IMR-90 (cell line): ENCODE data around the gene MAGI1. TPM values are rescaled to one million over a fixed set of nuclear protein-coding genes. Genes with fewer than 3 reads are reported as not detected.

Experiments
- ATAC-seq: fragments of 200-7000 bp; cut with Tn5 transposase; 2 replicates; pipeline ENCODE4 v1.9.1; 2020; ENCODE audit warnings: low read depth, mild to moderate bottlenecking, moderate library complexity
- BruUV-seq: library from RNA; stranded (reverse); fragments of 400-500 nt; replicated peaks from 2 replicates; lab custom pipeline; 2021; lab: Mats Ljungman, UMichigan
- CTCF ChIA-PET: fragments of 300-600 bp; formaldehyde crosslinking; extraction: SDS; loops from one replicate; lab custom pipeline; 2021; ENCODE audit warnings: antibody characterized with exemption; lab: Yijun Ruan, JAX
- POLR2A ChIA-PET: fragments of 300-600 bp; sonication (Branson Sonifier 250); formaldehyde crosslinking; loops from one replicate; lab custom pipeline; 2022; ENCODE audit warnings: antibody characterized with exemption; ENCODE audit not compliant: unreplicated experiment; lab: Charles Lee
- DNase-seq: peaks from one replicate; pipeline ENCODE4 v3.0.0; 2013
- H2AFZ ChIP-seq: replicated peaks from 2 replicates; pipeline ENCODE3; 2013; ENCODE audit warnings: low read length, mild to moderate bottlenecking; ENCODE audit not compliant: poor library complexity
- H2AK5ac ChIP-seq: 2 replicates; pipeline ENCODE4 v1.6.1; 2013; ENCODE audit warnings: low read depth, low read length, inconsistent platforms
- H2AK9ac ChIP-seq: replicated peaks from 2 replicates; pipeline ENCODE3; 2013; ENCODE audit warnings: mild to moderate bottlenecking, low read depth, low read length, moderate library complexity; ENCODE audit not compliant: poor library complexity
- H2BK120ac ChIP-seq: 2 replicates; pipeline ENCODE4 v1.6.1; 2013; ENCODE audit warnings: low read depth, low read length, inconsistent platforms
- H2BK15ac ChIP-seq: 3 replicates; pipeline ENCODE4 v1.6.1; 2013; ENCODE audit warnings: low read depth, low read length, inconsistent platforms
- H2BK20ac ChIP-seq: 2 replicates; pipeline ENCODE4 v1.6.1; 2013; ENCODE audit warnings: low read depth, mild to moderate bottlenecking, inconsistent platforms, low read length, moderate library complexity
- H2BK5ac ChIP-seq: 2 replicates; pipeline ENCODE4 v1.6.1; 2013; ENCODE audit warnings: mild to moderate bottlenecking, low read depth, low read length, inconsistent platforms; ENCODE audit not compliant: poor library complexity, severe bottlenecking
- H3K14ac ChIP-seq: replicated peaks from 2 replicates; pipeline ENCODE4 v1.6.1; 2013; ENCODE audit warnings: low read depth, low read length, inconsistent platforms
- H3K18ac ChIP-seq: 2 replicates; pipeline ENCODE4 v1.6.1; 2013; ENCODE audit warnings: low read depth, low read length, control low read depth
- H3K23ac ChIP-seq: 2 replicates; pipeline ENCODE4 v1.6.1; 2013; ENCODE audit warnings: low read depth, low read length, inconsistent platforms
- H3K27ac ChIP-seq: 2 replicates; pipeline ENCODE4 v1.5.1; 2013; ENCODE audit warnings: mild to moderate bottlenecking, control low read depth, low read length; ENCODE audit not compliant: insufficient read depth
- H3K27me3 ChIP-seq: 2 replicates; pipeline ENCODE4 v1.6.1; 2013; ENCODE audit warnings: low read length; ENCODE audit not compliant: control insufficient read depth, insufficient read depth
- H3K36me3 ChIP-seq: 2 replicates; pipeline ENCODE4 v1.6.1; 2013; ENCODE audit warnings: low read length, mixed read lengths; ENCODE audit not compliant: control insufficient read depth, insufficient read depth
- H3K4ac ChIP-seq: 2 replicates; pipeline ENCODE4 v1.6.1; 2013; ENCODE audit warnings: low read depth, low read length, inconsistent platforms
- H3K4me1 ChIP-seq: 2 replicates; pipeline ENCODE4 v1.6.1; 2013; ENCODE audit warnings: low read length, mixed read lengths; ENCODE audit not compliant: control insufficient read depth, insufficient read depth
- H3K4me2 ChIP-seq: 2 replicates; pipeline ENCODE4 v1.6.1; 2013; ENCODE audit warnings: low read depth, mild to moderate bottlenecking, control low read depth, low read length, moderate library complexity
- H3K4me3 ChIP-seq: 2 replicates; pipeline ENCODE4 v1.5.1; 2013; ENCODE audit warnings: low read depth, mild to moderate bottlenecking, control low read depth, low read length, moderate library complexity; ENCODE audit not compliant: insufficient read depth
- H3K56ac ChIP-seq: 2 replicates; pipeline ENCODE4 v1.6.1; 2013; ENCODE audit warnings: low read length, inconsistent platforms; ENCODE audit not compliant: insufficient read depth; ENCODE audit errors: extremely low read depth
- H3K79me1 ChIP-seq, 2 experiments: 2 replicates each; pipeline ENCODE4 v1.6.1; 2013; ENCODE audit warnings: low read length in 2 of 2, inconsistent platforms in 1 of 2, low read depth in 1 of 2
- H3K9ac ChIP-seq: 2 replicates; pipeline ENCODE4 v1.6.1; 2013; ENCODE audit warnings: low read depth, low read length, control low read depth
- H3K9me1 ChIP-seq: 2 replicates; pipeline ENCODE4 v1.6.1; 2013; ENCODE audit warnings: low read length, inconsistent platforms; ENCODE audit not compliant: insufficient read depth
- H3K9me3 ChIP-seq: 2 replicates; pipeline ENCODE4 v1.6.1; 2013; ENCODE audit warnings: low read length; ENCODE audit not compliant: control insufficient read depth, insufficient read depth
- H4K20me1 ChIP-seq: 2 replicates; pipeline ENCODE4 v1.6.1; 2013; ENCODE audit warnings: low read length, inconsistent platforms; ENCODE audit not compliant: insufficient read depth
- H4K5ac ChIP-seq: 2 replicates; pipeline ENCODE4 v1.6.1; 2013; ENCODE audit warnings: mild to moderate bottlenecking, low read depth, low read length, control low read depth
- H4K8ac ChIP-seq, 2 experiments: 2 replicates each; pipeline ENCODE4 v1.6.1; 2013; ENCODE audit warnings: low read depth in 2 of 2, low read length in 2 of 2, control low read depth in 1 of 2, inconsistent platforms in 1 of 2
- H4K91ac ChIP-seq: 2 replicates; pipeline ENCODE4 v1.6.1; 2013; ENCODE audit warnings: low read depth, low read length, inconsistent platforms; ENCODE audit not compliant: insufficient read depth
- BHLHE40 ChIP-seq: fragments of 150-350 bp; IDR thresholded peaks from 2 replicates; pipeline ENCODE4 v1.6.1; 2016; ENCODE audit warnings: mild to moderate bottlenecking, low read depth, low read length
- CEBPB ChIP-seq: IDR thresholded peaks from 2 replicates; pipeline ENCODE4 v1.6.1; 2012; ENCODE audit warnings: low read depth, low read length, improper control_type of control experiment
- CHD1 ChIP-seq: IDR thresholded peaks from 2 replicates; pipeline ENCODE4 v1.6.1; 2012; ENCODE audit warnings: low read depth, low read length, improper control_type of control experiment
- FOS ChIP-seq: fragments of 150-350 bp; IDR thresholded peaks from 2 replicates; pipeline ENCODE4 v1.6.1; 2016; ENCODE audit warnings: low read depth, low read length
- MAFK ChIP-seq: IDR thresholded peaks from 2 replicates; pipeline ENCODE4 v1.6.1; 2012; ENCODE audit warnings: low read depth, low read length, improper control_type of control experiment
- MAZ ChIP-seq: IDR thresholded peaks from 2 replicates; pipeline ENCODE4 v1.6.1; 2012; ENCODE audit warnings: low read depth, mild to moderate bottlenecking, low read length, improper control_type of control experiment, moderate library complexity, borderline replicate concordance
- MXI1 ChIP-seq: IDR thresholded peaks from 2 replicates; pipeline ENCODE4 v1.6.1; 2012; ENCODE audit warnings: low read depth, mild to moderate bottlenecking, low read length, moderate library complexity, borderline replicate concordance
- NFE2L2 ChIP-seq: fragments of 150-350 bp; IDR thresholded peaks from 2 replicates; pipeline ENCODE4 v1.6.1; 2016; ENCODE audit warnings: low read depth, mild to moderate bottlenecking, low read length
- POLR2A ChIP-seq: IDR thresholded peaks from 2 replicates; pipeline ENCODE4 v1.6.1; 2012; ENCODE audit warnings: mild to moderate bottlenecking, low read depth, low read length
- RAD21 ChIP-seq: IDR thresholded peaks from 2 replicates; pipeline ENCODE4 v1.6.1; 2012; ENCODE audit warnings: low read length, improper control_type of control experiment
- RCOR1 ChIP-seq: IDR thresholded peaks from 2 replicates; pipeline ENCODE4 v1.6.1; 2012; ENCODE audit warnings: mild to moderate bottlenecking, low read length, improper control_type of control experiment; ENCODE audit not compliant: insufficient replicate concordance
- RFX5 ChIP-seq: IDR thresholded peaks from 2 replicates; pipeline ENCODE4 v1.8.0; 2012; ENCODE audit warnings: low read depth, mild to moderate bottlenecking, low read length, moderate library complexity
- SMC3 ChIP-seq: fragments of 150-350 bp; IDR thresholded peaks from 2 replicates; pipeline ENCODE4 v1.6.1; 2016; ENCODE audit warnings: low read depth, mild to moderate bottlenecking, antibody characterized with exemption, low read length, moderate library complexity
- USF2 ChIP-seq: fragments of 150-350 bp; IDR thresholded peaks from 2 replicates; pipeline ENCODE4 v1.6.1; 2017; ENCODE audit warnings: mild to moderate bottlenecking, antibody characterized with exemption, low read length, low read depth
- WGBS, 2 experiments: methylation state at CpG; one replicate each; pipeline versions ENCODE4 v1.1.5 to v1.1.7; 2013; ENCODE audit warnings: missing lambda C conversion rate in 2 of 2; ENCODE audit not compliant: insufficient read length in 1 of 2; ENCODE audit errors: extremely low coverage in 2 of 2; 5-methylcytosine and 5-hydroxymethylcytosine counted together
- dilution Hi-C: fragments of 300-500 bp; cut with HindIII; formaldehyde crosslinking; loops from one replicate; pipeline ENCODE4 v1.14.3; 2018; ENCODE audit warnings: low sequenced_read_pairs; ENCODE audit not compliant: unreplicated experiment
- in situ Hi-C: fragments of 300-500 bp; cut with MboI; formaldehyde crosslinking; loops from 3 replicates; pipeline ENCODE4 v1.14.3; 2019; ENCODE audit warnings: low sequenced_read_pairs, inconsistent platforms, mixed read lengths
- intact Hi-C: fragments of 100-400 bp; cut with micrococcal nuclease; formaldehyde crosslinking; loops from 2 replicates; pipeline ENCODE4 v1.10.0; 2022
- polyA plus RNA-seq, 3 experiments: library from polyadenylated mRNA; depleted of rRNA; stranded (reverse); fragments of >200 nt; gene quantifications; 2 replicates each; pipeline ENCODE4 v1.2.3, GENCODE V29; 2012; ENCODE audit warnings: low replicate concordance in 1 of 3
- total RNA-seq: library from RNA; depleted of rRNA; stranded (reverse); fragments of >200 nt; gene quantifications from 2 replicates; pipeline ENCODE4 v1.2.3, GENCODE V29; 2012
- TF ChIP-seq, protein P1 (sequence below): conservative IDR thresholded peaks from 2 replicates; pipeline ENCODE4 v1.5.1; 2012; ENCODE audit warnings: mild to moderate bottlenecking, low read depth, low read length, improper control_type of control experiment
- TF ChIP-seq, protein P2 (sequence below): fragments of 150-350 bp; IDR thresholded peaks from 2 replicates; pipeline ENCODE4 v1.6.1; 2016; ENCODE audit warnings: low read depth, mild to moderate bottlenecking, low read length, moderate library complexity, borderline replicate concordance

The MAGI1 gene
- total and polyA plus RNA-seq, 2 of the 4 experiments (the other 2 are of a cell fraction) = 14.5 to 24.2 TPM

- ATAC-seq = no peak
These were observed 18.8 kb downstream of the MAGI1 start for GRCh38 chr3:66019896-66020295.

More at GRCh38 chr3:66019896-66020295, 18.8 kb downstream of the MAGI1 start:
- peaks cover 8% of the 10 kb centered on the region for H3K9me1 ChIP-seq
- no peak overlapping the region for H3K18ac ChIP-seq
- H2AK9ac ChIP-seq = no peak overlapping the region
- H4K91ac ChIP-seq = no peak overlapping the region
- H3K27me3 ChIP-seq = no peaks in the 10 kb centered on the region
- H3K27ac ChIP-seq = no peak overlapping the region
- H3K4ac ChIP-seq = no peak overlapping the region
- no peak for DNase-seq
- no TSS peak for BruUV-seq
- H3K23ac ChIP-seq = no peak overlapping the region
- 100% methylated on average over 4 of the region's 8 CpGs; no CpG with 5 or more reads in 1 of the 2 experiments for WGBS, 2 experiments
- ChIA-PET POLR2A (no interaction called here), CTCF (interaction anchor here (0.7 kb wide), 1 partner anchor 1787 kb away, joined by 3 read pairs; no protein-coding TSS in a partner anchor)
- H2AFZ ChIP-seq = no peak overlapping the region
- intact Hi-C loops (no loop called here), in situ Hi-C loops (no loop called here), dilution Hi-C loops (no loop called here)
- peaks cover 2% of the 10 kb centered on the region for H3K4me1 ChIP-seq
- no peaks in the 10 kb centered on the region for H3K36me3 ChIP-seq
- no peak overlapping the region for H2AK5ac ChIP-seq
- no peak overlapping the region for H4K8ac ChIP-seq
- H3K4me3 ChIP-seq = no peak overlapping the region
- H2BK120ac ChIP-seq = no peak overlapping the region
- TF ChIP-seq MAZ (no peak), USF2 (no peak), RCOR1 (no peak), POLR2A (no peak), SMC3 (no peak), NFE2L2 (no peak), CHD1 (no peak), MAFK (no peak), FOS (no peak), BHLHE40 (no peak), RFX5 (no peak), RAD21 (no peak), CEBPB (no peak), MXI1 (no peak)
- TF ChIP-seq, protein P1, sequence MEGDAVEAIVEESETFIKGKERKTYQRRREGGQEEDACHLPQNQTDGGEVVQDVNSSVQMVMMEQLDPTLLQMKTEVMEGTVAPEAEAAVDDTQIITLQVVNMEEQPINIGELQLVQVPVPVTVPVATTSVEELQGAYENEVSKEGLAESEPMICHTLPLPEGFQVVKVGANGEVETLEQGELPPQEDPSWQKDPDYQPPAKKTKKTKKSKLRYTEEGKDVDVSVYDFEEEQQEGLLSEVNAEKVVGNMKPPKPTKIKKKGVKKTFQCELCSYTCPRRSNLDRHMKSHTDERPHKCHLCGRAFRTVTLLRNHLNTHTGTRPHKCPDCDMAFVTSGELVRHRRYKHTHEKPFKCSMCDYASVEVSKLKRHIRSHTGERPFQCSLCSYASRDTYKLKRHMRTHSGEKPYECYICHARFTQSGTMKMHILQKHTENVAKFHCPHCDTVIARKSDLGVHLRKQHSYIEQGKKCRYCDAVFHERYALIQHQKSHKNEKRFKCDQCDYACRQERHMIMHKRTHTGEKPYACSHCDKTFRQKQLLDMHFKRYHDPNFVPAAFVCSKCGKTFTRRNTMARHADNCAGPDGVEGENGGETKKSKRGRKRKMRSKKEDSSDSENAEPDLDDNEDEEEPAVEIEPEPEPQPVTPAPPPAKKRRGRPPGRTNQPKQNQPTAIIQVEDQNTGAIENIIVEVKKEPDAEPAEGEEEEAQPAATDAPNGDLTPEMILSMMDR = no peak
- TF ChIP-seq, protein P2, sequence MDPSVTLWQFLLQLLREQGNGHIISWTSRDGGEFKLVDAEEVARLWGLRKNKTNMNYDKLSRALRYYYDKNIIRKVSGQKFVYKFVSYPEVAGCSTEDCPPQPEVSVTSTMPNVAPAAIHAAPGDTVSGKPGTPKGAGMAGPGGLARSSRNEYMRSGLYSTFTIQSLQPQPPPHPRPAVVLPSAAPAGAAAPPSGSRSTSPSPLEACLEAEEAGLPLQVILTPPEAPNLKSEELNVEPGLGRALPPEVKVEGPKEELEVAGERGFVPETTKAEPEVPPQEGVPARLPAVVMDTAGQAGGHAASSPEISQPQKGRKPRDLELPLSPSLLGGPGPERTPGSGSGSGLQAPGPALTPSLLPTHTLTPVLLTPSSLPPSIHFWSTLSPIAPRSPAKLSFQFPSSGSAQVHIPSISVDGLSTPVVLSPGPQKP = no peak
- H3K9ac ChIP-seq = no peak overlapping the region
- no peak overlapping the region; the same call in 2 of the 3 replicates for H2BK15ac ChIP-seq
- no peak overlapping the region for H2BK20ac ChIP-seq
- H3K4me2 ChIP-seq = no peak overlapping the region
- H3K79me1 ChIP-seq = peaks cover 30 to 71% of the 10 kb centered on the region in 2 experiments
- no peak overlapping the region for H4K5ac ChIP-seq
- H3K56ac ChIP-seq = no peak overlapping the region
- H4K20me1 ChIP-seq = peaks cover 36% of the 10 kb centered on the region; the same call in 1 of the 2 replicates
- H2BK5ac ChIP-seq = no peak overlapping the region
- no peaks in the 10 kb centered on the region for H3K9me3 ChIP-seq
- H3K14ac ChIP-seq = no peak overlapping the region
